GM12864 (cell line): ENCODE data around the gene GJD3.
"Not testable (repeated sequence)": the region's sequence is repeated elsewhere in the genome, so short reads cannot be mapped to it uniquely, and the experiment has no call there.

Experiments used
- DNase-seq: peaks from one replicate; pipeline ENCODE4 v3.0.0-alpha.2; 2011; ENCODE audit warnings: low read depth
- H3K4me3 ChIP-seq: 2 replicates; pipeline ENCODE4 v1.5.1; 2011; ENCODE audit warnings: mild to moderate bottlenecking, low read depth, low read length, control low read depth
- TF ChIP-seq, protein P1 (sequence below): IDR thresholded peaks from 2 replicates; pipeline ENCODE4 v1.5.1; 2011; ENCODE audit warnings: low read depth, mild to moderate bottlenecking, moderate library complexity, low read length, control low read depth, inconsistent platforms; ENCODE audit errors: missing control alignments

The GJD3 gene

GRCh38 chr17:40402668-40403067 is 38.1 kb upstream of the GJD3 start:
- TF ChIP-seq, protein P1, sequence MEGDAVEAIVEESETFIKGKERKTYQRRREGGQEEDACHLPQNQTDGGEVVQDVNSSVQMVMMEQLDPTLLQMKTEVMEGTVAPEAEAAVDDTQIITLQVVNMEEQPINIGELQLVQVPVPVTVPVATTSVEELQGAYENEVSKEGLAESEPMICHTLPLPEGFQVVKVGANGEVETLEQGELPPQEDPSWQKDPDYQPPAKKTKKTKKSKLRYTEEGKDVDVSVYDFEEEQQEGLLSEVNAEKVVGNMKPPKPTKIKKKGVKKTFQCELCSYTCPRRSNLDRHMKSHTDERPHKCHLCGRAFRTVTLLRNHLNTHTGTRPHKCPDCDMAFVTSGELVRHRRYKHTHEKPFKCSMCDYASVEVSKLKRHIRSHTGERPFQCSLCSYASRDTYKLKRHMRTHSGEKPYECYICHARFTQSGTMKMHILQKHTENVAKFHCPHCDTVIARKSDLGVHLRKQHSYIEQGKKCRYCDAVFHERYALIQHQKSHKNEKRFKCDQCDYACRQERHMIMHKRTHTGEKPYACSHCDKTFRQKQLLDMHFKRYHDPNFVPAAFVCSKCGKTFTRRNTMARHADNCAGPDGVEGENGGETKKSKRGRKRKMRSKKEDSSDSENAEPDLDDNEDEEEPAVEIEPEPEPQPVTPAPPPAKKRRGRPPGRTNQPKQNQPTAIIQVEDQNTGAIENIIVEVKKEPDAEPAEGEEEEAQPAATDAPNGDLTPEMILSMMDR = no peak
- no peak overlapping the region for H3K4me3 ChIP-seq
- no peak for DNase-seq

- no peak overlapping the region for H3K4me3 ChIP-seq
- DNase-seq = no peak
- TF ChIP-seq, protein P1 = no peak
These were observed 34.6 kb upstream of the GJD3 start for GRCh38 chr17:40399185-40399584.

- not testable (repeated sequence) for H3K4me3 ChIP-seq, DNase-seq
These were observed 22.0 kb upstream of the GJD3 start for GRCh38 chr17:40386555-40386954.

DNA sequence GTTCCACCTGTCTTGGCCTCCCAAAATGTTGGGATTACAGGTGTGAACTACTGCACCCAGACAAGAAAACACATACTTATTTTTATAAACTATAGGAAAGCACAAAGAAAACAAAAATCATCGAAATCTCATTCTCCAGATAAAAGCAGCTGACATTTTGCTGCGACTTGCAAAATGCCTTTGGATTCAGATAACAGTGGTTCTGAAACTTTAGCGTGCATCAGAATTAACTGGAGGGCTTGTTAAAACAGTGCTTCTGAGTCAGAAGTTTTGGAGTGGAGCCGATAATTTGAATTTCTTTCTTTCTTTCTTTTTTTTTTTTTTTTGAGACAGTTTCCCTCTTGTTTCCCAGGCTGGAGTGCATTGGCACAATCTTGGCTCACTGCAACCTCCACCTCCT is 17.7 kb upstream of the GJD3 start:
- H3K4me3 ChIP-seq = no peak overlapping the region
- TF ChIP-seq, protein P1 = no peak
- no peak for DNase-seq

DNA sequence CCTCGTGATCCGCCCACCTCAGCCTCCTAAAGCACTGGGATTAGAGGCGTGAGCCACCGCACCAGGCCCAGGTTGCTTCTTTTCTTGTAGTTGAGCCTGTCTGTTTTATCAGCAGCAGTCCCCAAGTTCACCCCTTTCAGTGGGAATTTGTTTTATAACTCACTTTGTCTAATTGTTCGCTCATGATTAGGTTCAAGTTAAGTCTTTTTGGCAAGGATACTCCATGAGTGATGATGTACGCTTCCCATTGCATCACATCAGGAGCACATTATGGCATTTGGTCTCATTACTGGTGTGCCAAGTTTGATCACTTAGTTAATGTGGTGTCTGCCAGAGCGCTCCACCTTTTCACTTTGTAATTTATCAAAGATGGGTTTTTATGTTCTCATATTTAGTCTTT is 14.4 kb upstream of the GJD3 start:
- no peak overlapping the region for H3K4me3 ChIP-seq
- TF ChIP-seq, protein P1 = no peak
- DNase-seq = no peak

DNA sequence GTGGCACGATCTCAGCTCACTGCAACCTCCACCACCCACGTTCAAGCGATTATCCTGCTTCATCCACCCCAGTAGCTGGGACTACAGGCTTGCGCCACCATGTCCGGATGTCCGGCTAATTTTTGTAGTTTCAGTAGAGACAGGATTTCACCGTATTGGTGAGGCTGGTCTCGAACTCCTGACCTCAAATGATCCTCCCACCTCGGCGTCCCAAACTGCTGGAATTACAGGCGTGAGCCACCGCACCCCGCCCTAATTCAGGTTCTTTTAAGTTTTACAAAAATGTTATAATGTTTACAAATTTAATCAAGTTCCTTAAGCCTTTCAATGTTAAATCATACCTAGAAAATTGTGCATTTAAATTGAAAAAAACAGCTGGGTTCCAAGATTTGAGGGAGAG is 13.3 kb upstream of the GJD3 start:
- TF ChIP-seq, protein P1 = no peak
- H3K4me3 ChIP-seq = no peak overlapping the region
- no peak for DNase-seq

GRCh38 chr17:40376541-40376940 is 12.0 kb upstream of the GJD3 start:
- H3K4me3 ChIP-seq, DNase-seq: not testable (repeated sequence)

GRCh38 chr17:40375786-40376185 is 11.2 kb upstream of the GJD3 start:
- DNase-seq, H3K4me3 ChIP-seq: not testable (repeated sequence)

GRCh38 chr17:40374821-40375498 is 10.4 kb upstream of the GJD3 start:
- TF ChIP-seq, protein P1 = no peak
- no peak for DNase-seq
- H3K4me3 ChIP-seq = no peak overlapping the region
